RWPE2 (cell line): Measurements from ENCODE around the gene JHY.
A peak's percentile ranks its signal among the peaks of the same experiment; 100 is the strongest.

ENCODE experiments used
- ATAC-seq: fragments of 200-7000 bp; cut with Tn5 transposase; 3 replicates; pipeline ENCODE4 v1.9.1; 2021; ENCODE audit warnings: low read depth
- DNase-seq: peaks from one replicate; pipeline ENCODE4 v3.0.0-alpha.2; 2020; ENCODE audit warnings: low spot score
- H3K27ac ChIP-seq: fragments of 450-650 bp; 2 replicates; pipeline ENCODE4 v1.5.1; 2017; ENCODE audit warnings: mild to moderate bottlenecking; ENCODE audit not compliant: poor library complexity, severe bottlenecking
- H3K27me3 ChIP-seq: fragments of 250-450 bp; sonication (Bioruptor Pico); 2 replicates; pipeline ENCODE4 v1.5.1; 2021; ENCODE audit warnings: mild to moderate bottlenecking, moderate library complexity; ENCODE audit not compliant: insufficient read depth, poor library complexity, severe bottlenecking
- H3K36me3 ChIP-seq: fragments of 250-450 bp; sonication (Bioruptor Pico); 2 replicates; pipeline ENCODE4 v1.5.1; 2020; ENCODE audit warnings: low read depth, mild to moderate bottlenecking, moderate library complexity
- H3K4me1 ChIP-seq: fragments of 250-450 bp; sonication (Bioruptor Pico); 2 replicates; pipeline ENCODE4 v1.5.1; 2021; ENCODE audit warnings: mild to moderate bottlenecking, moderate library complexity; ENCODE audit not compliant: insufficient read depth, poor library complexity, severe bottlenecking
- H3K4me3 ChIP-seq: fragments of 250-450 bp; sonication (Bioruptor Pico); 2 replicates; pipeline ENCODE4 v1.5.1; 2021; ENCODE audit warnings: mild to moderate bottlenecking, moderate library complexity; ENCODE audit not compliant: severe bottlenecking
- H3K9me3 ChIP-seq: fragments of 250-450 bp; sonication (Bioruptor Pico); 2 replicates; pipeline ENCODE4 v1.5.1; 2021; ENCODE audit warnings: mild to moderate bottlenecking, moderate library complexity; ENCODE audit not compliant: severe bottlenecking
- TF ChIP-seq, protein P1 (sequence below): fragments of 450-650 bp; IDR thresholded peaks from one replicate; pipeline ENCODE4 v1.5.1; 2017; ENCODE audit warnings: mild to moderate bottlenecking, moderate library complexity; ENCODE audit not compliant: poor library complexity, severe bottlenecking

Gene JHY

DNA sequence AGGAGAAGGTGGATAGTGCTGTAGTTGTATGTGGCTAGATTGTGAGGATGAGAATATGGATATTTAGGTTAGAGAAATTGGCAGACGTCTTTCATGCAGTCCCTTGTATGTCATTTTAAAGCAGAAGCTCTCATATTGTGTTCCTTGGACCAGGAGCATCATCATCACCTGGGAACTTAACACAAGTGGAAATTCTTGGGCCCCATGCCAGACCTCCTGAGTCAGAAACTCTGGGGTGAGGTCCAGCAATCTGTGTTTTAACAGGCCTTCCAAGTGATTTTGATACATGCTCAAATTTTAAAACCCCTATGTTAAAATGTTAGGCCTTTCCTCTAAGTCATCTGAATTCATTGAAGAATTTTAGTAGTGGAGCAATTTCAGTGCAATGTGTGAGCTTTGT is 34.8 kb downstream of the JHY start:
- no peaks in the 10 kb centered on the region for H3K36me3 ChIP-seq
- TF ChIP-seq, protein P1, sequence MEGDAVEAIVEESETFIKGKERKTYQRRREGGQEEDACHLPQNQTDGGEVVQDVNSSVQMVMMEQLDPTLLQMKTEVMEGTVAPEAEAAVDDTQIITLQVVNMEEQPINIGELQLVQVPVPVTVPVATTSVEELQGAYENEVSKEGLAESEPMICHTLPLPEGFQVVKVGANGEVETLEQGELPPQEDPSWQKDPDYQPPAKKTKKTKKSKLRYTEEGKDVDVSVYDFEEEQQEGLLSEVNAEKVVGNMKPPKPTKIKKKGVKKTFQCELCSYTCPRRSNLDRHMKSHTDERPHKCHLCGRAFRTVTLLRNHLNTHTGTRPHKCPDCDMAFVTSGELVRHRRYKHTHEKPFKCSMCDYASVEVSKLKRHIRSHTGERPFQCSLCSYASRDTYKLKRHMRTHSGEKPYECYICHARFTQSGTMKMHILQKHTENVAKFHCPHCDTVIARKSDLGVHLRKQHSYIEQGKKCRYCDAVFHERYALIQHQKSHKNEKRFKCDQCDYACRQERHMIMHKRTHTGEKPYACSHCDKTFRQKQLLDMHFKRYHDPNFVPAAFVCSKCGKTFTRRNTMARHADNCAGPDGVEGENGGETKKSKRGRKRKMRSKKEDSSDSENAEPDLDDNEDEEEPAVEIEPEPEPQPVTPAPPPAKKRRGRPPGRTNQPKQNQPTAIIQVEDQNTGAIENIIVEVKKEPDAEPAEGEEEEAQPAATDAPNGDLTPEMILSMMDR = no peak
- H3K4me1 ChIP-seq = no peaks in the 10 kb centered on the region
- H3K27ac ChIP-seq = no peak overlapping the region
- H3K9me3 ChIP-seq = no peaks in the 10 kb centered on the region
- peak; percentile 58; the same call in 1 of the 3 replicates for ATAC-seq
- DNase-seq = no peak
- H3K27me3 ChIP-seq = no peaks in the 10 kb centered on the region
- H3K4me3 ChIP-seq = no peak overlapping the region

DNA sequence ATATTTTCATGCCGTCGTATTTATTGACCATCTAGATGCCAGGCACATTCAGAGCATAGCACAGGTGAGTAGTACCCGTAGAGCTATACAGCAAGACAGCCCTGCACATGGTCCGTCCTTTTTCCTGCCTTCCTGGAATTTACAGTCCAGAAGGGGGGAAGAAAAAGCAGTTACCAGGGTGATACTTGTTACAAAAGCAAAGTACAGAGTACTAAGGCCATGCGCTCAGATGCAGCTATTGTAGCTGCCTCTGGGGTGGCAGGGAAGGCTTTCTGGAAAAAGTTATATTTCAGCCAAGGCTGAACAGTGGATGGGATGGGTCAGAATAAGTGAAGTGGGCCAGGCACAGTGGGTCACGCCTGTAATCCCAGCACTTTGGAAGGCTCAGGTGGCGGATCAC is 36.2 kb downstream of the JHY start:
- Histone ChIP-seq H3K27me3 (no peaks in the 10 kb centered on the region), H3K9me3 (no peaks in the 10 kb centered on the region), H3K4me1 (no peaks in the 10 kb centered on the region), H3K4me3 (no peak overlapping the region), H3K27ac (no peak overlapping the region), H3K36me3 (no peaks in the 10 kb centered on the region)
- ATAC-seq = no peak
- TF ChIP-seq, protein P1 = no peak
- no peak for DNase-seq

DNA sequence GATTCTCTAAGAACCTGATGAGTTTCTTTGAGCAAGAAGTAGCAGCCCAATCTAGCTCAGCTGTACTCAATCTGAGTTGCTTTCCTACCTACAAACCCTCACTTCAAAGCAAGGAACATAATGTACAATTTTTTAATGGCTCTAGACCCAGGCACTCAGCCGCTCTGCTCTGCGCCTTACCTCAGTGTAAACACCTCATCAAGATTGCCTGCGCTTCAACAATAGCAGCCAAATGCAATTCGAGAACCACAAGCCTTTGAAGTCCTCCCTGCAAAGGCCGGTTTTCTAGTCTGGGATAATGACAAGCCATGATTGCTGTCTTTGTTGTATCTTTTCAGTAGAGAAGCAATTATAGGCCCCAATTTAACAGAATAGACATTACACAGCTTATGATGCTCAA is 38.0 kb downstream of the JHY start:
- Histone ChIP-seq H3K9me3 (no peaks in the 10 kb centered on the region), H3K36me3 (no peaks in the 10 kb centered on the region), H3K4me1 (no peaks in the 10 kb centered on the region), H3K27me3 (no peaks in the 10 kb centered on the region), H3K27ac (no peak overlapping the region), H3K4me3 (no peak overlapping the region)
- ATAC-seq (no peak), DNase-seq (no peak)
- TF ChIP-seq, protein P1 = no peak

DNA sequence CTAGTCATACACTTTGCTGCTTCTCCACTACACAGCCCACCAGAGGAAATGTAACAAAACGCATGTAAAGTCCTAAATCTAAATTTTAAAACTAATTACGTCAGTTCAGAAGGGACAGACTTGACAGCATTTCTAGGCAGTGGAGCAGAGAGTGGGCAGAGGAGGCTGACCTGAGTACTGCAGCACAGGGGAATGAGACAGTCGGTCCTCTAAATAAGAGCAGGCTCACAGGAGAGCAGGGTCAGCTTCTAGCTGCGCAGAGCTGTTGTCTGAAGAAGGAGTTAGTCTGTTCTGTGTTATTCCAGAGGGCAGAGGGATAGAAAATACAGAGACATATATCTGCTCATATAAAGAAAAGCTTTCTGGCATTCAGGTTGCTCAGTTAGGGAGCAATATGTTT is 40.3 kb downstream of the JHY start:
- Histone ChIP-seq H3K36me3 (no peaks in the 10 kb centered on the region), H3K27ac (no peak overlapping the region), H3K27me3 (no peaks in the 10 kb centered on the region), H3K4me1 (no peaks in the 10 kb centered on the region), H3K4me3 (no peak overlapping the region), H3K9me3 (no peaks in the 10 kb centered on the region)
- TF ChIP-seq, protein P1 = no peak
- DNase-seq = no peak
- ATAC-seq = no peak

DNA sequence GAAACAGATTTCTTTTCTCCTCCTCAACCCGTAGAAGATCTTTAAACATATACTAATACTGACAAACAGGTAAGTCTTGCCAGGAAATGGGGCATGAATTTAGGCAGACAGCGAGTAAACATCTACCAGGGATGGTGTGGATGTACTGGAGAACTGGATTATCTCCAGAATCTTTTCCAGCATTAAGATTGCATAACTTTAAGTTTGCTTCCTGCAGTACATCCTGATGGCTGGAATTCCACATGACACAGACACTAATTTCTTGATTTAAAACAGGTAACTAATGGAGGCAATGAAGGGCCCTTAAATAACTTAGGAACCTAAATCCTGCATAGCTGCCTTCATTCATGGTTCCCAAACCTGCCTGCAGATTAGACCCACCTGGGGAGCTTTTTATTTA is 40.7 kb downstream of the JHY start:
- Histone ChIP-seq H3K9me3 (no peaks in the 10 kb centered on the region), H3K27me3 (no peaks in the 10 kb centered on the region), H3K4me3 (no peak overlapping the region), H3K36me3 (no peaks in the 10 kb centered on the region), H3K4me1 (no peaks in the 10 kb centered on the region), H3K27ac (no peak overlapping the region)
- TF ChIP-seq, protein P1 = no peak
- ATAC-seq (no peak), DNase-seq (no peak)
